ENCODE data around the gene ZNF317.

Gene ZNF317

DNA sequence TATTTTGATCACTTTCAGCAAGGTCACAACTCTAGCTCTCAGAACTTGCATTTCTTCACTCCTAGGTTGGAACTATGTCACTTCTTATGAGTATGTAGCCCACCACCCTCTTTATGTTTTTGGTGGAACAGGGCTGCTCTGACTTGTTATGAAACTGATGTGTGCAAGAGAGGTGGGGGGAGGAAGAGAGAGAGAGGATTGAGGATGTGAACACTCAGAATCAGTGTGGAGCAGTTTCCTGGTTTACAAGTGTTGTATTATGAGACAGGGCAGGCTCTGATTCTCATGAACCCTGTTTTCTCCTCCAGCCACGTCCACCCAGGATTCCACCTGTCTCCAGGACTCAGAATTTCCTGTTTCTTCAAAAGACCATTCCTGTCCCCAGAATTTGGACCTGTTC, 16.1 kb downstream of the ZNF317 start:
- TF ChIP-seq, protein P1, sequence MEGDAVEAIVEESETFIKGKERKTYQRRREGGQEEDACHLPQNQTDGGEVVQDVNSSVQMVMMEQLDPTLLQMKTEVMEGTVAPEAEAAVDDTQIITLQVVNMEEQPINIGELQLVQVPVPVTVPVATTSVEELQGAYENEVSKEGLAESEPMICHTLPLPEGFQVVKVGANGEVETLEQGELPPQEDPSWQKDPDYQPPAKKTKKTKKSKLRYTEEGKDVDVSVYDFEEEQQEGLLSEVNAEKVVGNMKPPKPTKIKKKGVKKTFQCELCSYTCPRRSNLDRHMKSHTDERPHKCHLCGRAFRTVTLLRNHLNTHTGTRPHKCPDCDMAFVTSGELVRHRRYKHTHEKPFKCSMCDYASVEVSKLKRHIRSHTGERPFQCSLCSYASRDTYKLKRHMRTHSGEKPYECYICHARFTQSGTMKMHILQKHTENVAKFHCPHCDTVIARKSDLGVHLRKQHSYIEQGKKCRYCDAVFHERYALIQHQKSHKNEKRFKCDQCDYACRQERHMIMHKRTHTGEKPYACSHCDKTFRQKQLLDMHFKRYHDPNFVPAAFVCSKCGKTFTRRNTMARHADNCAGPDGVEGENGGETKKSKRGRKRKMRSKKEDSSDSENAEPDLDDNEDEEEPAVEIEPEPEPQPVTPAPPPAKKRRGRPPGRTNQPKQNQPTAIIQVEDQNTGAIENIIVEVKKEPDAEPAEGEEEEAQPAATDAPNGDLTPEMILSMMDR (IDR thresholded peaks at IDR 0.05; ENCODE audit: low read depth, low read length, missing control alignments) = no peak
- in situ Hi-C loops (cut with HindIII; ENCODE audit: low pct_ligation_motif_present, low sequenced_read_pairs) = no loop called here
- H3K27ac ChIP-seq = no peak overlapping the region
- H3K36me3 ChIP-seq (replicated peaks) = peaks cover 45% of the 10 kb centered on the region
- H3K4me3 ChIP-seq (ENCODE audit: low read depth, low read length) = no peak overlapping the region
- DNase-seq = no peak
- H3K27me3 ChIP-seq (replicated peaks) = no peaks in the 10 kb centered on the region

DNA sequence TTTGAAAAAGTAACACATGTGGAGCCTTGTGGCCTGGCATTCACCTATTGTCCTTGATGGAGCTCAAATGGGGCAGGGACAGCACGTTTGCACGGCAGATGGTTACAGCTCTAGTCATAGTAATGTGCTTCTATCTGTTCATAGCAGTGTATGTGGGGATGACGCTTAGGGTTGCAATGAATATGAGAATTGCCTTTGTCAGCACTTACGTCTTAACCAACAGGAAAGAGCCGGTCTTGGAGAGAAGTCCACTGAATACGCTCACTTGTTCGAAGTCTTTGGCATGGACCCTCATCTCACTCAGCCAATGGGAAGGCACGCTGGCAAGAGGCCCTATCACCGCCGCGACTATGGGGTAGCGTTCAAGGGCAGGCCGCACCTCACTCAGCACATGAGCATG, 19.7 kb downstream of the ZNF317 start:
- peaks cover 71% of the 10 kb centered on the region for H3K36me3 ChIP-seq (replicated peaks)
- no peak overlapping the region for H3K4me3 ChIP-seq (ENCODE audit: low read depth, low read length)
- TF ChIP-seq, protein P1 (IDR thresholded peaks at IDR 0.05; ENCODE audit: low read depth, low read length, missing control alignments) = no peak
- no peak for DNase-seq
- no peaks in the 10 kb centered on the region for H3K27me3 ChIP-seq (replicated peaks)
- in situ Hi-C loops (cut with HindIII; ENCODE audit: low pct_ligation_motif_present, low sequenced_read_pairs) = no loop called here
- no peak overlapping the region for H3K27ac ChIP-seq

DNA sequence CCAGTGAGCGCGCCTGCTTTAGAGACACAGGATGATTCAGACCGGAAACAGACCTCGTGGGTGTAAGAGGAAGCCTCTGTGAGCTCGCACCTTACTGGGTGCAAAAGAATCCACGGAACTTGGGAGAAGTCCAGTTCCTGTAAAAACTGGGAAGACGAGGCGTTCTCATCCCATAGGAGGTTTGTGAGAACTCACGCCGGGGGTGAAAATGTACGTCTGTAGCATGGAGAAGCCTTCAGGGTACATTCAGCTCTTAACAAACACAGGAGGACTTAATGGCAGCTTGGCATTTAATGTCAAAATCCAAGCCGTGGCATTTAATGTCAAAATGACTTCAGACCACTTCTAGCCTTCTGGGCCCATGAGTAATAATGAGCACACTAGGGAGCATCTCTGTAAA, 21.2 kb downstream of the ZNF317 start:
- in situ Hi-C loops (cut with HindIII; ENCODE audit: low pct_ligation_motif_present, low sequenced_read_pairs) = no loop called here
- TF ChIP-seq, protein P1 (IDR thresholded peaks at IDR 0.05; ENCODE audit: low read depth, low read length, missing control alignments) = no peak
- H3K4me3 ChIP-seq (ENCODE audit: low read depth, low read length) = no peak overlapping the region
- no peaks in the 10 kb centered on the region for H3K27me3 ChIP-seq (replicated peaks)
- no peak overlapping the region for H3K27ac ChIP-seq
- H3K36me3 ChIP-seq (replicated peaks) = peaks cover 71% of the 10 kb centered on the region
- no peak for DNase-seq

DNA sequence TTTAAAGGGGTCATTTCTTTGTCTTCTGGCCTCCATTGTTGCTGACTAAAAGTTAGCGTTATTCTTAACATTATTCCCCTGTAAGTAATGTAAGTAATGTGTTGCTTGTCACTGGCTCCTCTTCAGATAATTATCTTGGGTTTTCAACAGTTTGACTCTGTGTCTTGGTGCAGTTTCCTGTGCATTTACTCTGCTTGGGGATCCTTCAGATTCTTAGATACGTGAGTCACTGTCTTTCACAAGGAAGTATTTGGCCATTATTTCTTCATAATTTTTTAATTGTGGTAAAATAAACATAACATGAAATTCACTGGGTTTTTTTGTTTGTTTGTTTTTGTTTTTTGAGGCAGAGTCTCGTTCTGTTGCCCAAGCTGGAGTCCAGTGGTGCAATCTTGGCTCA, 25.1 kb downstream of the ZNF317 start:
- Histone ChIP-seq H3K27ac (no peak overlapping the region), H3K36me3 (replicated peaks) (peaks cover 37% of the 10 kb centered on the region), H3K27me3 (replicated peaks) (no peaks in the 10 kb centered on the region), H3K4me3 (ENCODE audit: low read depth, low read length) (no peak overlapping the region)
- TF ChIP-seq, protein P1 (IDR thresholded peaks at IDR 0.05; ENCODE audit: low read depth, low read length, missing control alignments) = no peak
- DNase-seq = no peak
- in situ Hi-C loops (cut with HindIII; ENCODE audit: low pct_ligation_motif_present, low sequenced_read_pairs) = no loop called here

DNA sequence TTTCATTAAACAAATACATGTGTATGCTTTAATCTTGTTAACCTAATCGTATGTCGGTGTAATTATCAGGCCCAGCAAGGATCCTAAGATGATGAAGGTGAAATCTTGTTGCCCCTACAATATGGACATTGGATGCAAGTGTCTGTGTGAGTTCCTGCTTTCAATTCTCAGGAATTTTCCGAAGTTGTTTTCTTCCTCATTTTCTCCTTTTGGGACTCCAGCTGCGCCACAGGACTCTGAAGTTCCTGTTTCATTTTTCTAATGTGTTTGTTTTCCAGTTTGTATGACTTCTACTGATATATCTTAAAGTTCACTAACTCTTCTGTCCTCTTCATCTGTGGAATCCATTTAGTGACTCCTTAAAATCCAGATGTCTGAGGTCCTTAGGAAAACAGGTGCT, 26.6 kb downstream of the ZNF317 start:
- no peak overlapping the region for H3K4me3 ChIP-seq (ENCODE audit: low read depth, low read length)
- no peaks in the 10 kb centered on the region for H3K27me3 ChIP-seq (replicated peaks)
- H3K27ac ChIP-seq = no peak overlapping the region
- DNase-seq = no peak
- in situ Hi-C loops (cut with HindIII; ENCODE audit: low pct_ligation_motif_present, low sequenced_read_pairs) = no loop called here
- peaks cover 21% of the 10 kb centered on the region for H3K36me3 ChIP-seq (replicated peaks)
- TF ChIP-seq, protein P1 (IDR thresholded peaks at IDR 0.05; ENCODE audit: low read depth, low read length, missing control alignments) = no peak

DNA sequence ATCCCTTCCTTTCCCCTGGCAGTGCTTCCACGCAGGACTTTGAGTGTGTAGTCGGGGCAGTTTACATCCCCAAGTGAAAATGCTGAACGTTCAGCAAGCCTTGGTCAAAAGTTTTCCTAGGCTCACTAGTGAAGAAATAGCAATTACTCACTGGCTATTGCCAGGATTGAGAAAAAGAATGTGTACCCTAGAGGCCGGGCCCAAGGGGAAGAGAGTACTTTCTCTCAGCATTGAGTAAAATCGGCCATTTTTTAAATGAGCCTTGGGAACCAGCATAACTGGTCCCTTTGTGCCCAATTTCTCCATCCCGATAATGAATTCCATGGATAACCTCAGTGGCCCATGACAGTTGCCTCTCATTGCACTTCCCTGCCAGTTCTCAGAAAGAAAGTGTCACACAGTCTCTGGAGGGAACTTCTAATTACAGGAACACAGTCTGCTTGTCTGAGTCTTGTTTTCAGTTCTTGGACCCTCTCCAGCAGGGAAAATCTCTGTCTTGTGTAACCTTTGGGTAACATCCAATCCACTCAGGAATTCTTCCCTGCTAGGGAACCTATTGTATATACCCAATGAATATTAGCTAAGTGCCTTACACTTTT, 31.3 kb downstream of the ZNF317 start:
- TF ChIP-seq, protein P1 (IDR thresholded peaks at IDR 0.05; ENCODE audit: low read depth, low read length, missing control alignments) = no peak
- in situ Hi-C loops (cut with HindIII; ENCODE audit: low pct_ligation_motif_present, low sequenced_read_pairs) = no loop called here
- Histone ChIP-seq H3K4me3 (ENCODE audit: low read depth, low read length) (no peak overlapping the region), H3K27me3 (replicated peaks) (no peaks in the 10 kb centered on the region), H3K36me3 (replicated peaks) (no peaks in the 10 kb centered on the region), H3K27ac (no peak overlapping the region)
- no peak for DNase-seq
